GM18520 (cell line): ENCODE results near the gene INPP4B.
"Not testable (repeated sequence)": the region's sequence is repeated elsewhere in the genome, so short reads cannot be mapped to it uniquely, and the experiment has no call there.

Experiments
- ATAC-seq: cut with Tn5 transposase; IDR thresholded peaks from one replicate; pipeline ENCODE4 v1.9.1; 2021; ENCODE audit not compliant: unreplicated experiment

INPP4B gene

DNA sequence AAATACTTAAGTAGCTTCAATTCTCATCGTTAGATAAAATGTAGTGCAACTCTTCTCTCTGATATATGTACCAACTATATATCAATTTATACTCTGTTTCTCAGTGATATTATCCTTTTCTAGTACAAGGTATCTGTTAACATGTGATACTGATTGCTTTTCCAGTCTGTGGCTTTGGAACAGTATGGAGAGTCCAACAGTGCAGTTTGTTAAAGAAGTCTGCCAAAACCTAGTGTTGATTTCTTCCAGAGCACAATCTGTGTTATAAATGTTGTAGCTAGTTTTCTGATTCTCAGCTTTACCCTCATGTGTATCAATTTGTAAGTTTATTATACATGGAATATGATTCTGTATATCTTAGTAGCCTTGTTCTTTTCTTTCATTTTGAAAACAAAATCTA, 744.7 kb downstream of the INPP4B start:
- no peak for ATAC-seq

- ATAC-seq: no peak
These were observed 745.2 kb downstream of the INPP4B start for GRCh38 chr4:142100941-142101340.

DNA sequence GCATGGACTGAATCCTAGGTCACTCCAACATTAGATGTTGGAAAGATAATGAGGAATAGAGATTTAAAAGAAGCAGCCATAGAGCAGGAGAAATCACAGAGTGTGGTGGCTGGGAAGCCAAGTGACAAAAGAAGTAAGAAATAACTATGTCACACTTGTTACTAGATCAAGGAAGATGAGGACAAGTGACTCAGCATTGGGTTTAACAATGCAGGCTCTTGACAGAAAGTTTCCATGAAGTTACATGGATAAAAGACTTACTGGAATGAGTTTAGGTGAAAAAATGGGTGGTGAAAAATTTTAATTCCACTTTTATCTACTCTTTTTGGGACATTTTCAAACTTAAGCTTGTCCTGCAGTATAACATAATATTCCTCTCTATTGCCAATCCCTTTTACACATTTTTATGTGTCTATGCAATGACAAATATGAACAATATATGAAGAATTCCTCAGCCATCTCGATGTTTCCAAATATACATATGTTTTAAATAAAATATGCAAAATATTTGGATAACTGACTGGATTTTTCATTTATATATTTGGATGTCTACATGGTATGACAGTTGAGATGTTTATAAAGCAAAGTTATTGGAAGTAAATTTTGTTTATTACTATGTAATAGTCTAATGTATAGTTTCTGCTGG, 747.1 kb downstream of the INPP4B start:
- ATAC-seq: no peak

GRCh38 chr4:142098380-142098779, 747.7 kb downstream of the INPP4B start:
- no peak for ATAC-seq

DNA sequence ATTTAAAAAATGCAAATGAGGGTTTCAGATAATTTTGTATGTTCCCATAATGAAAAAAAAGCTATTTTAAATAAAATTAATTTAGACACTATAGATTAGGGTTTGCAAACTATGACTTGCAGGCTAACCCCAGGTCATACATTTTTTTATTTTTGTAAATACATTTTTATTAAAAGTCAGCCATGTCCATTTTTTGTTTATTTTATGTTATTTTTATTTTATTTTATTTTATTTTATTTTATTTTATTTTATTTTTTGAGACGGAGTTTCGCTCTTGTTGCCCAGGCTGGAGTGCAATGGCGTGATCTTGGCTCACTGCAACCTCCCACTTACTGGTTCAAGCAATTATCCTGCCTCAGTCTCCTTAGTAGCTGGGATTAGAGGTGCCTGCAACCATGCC, 749.1 kb downstream of the INPP4B start:
- no peak for ATAC-seq

DNA sequence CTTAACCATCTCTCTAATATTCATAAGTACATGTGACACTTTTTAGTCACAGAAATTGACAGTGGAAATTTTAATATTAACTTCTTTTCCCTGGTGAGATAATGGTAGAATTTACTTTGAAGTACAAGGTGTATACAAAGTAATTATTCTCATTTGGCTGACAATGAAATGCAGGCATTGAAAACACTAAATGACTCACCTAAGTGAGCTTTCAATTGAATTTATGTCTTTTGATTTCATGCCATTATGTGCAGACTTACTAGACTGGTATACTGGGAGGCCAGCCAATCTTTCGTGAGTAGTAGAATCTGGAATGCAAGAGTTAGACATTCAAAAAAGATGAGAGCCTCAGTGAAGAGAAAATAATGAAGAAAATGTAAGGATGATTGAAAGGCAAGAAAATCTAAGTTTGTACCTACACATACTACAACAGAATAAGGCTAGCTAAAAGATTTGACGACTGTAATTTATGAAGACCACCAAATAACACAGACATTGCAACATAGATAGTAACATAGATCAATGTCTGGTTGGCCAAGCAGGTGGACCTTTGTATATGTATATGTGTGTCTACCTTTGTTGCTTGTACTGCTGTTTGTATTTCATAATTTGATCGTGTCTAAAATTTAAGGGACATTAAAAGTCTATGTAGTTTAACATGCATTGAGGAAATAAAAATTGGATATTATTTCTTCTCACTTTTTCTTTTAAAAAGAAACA, 750.1 kb downstream of the INPP4B start:
- ATAC-seq: no peak

GRCh38 chr4:142092941-142093340, 753.2 kb downstream of the INPP4B start:
- ATAC-seq: no peak

- no peak for ATAC-seq
These were observed 754.4 kb downstream of the INPP4B start for GRCh38 chr4:142091691-142092182.

DNA sequence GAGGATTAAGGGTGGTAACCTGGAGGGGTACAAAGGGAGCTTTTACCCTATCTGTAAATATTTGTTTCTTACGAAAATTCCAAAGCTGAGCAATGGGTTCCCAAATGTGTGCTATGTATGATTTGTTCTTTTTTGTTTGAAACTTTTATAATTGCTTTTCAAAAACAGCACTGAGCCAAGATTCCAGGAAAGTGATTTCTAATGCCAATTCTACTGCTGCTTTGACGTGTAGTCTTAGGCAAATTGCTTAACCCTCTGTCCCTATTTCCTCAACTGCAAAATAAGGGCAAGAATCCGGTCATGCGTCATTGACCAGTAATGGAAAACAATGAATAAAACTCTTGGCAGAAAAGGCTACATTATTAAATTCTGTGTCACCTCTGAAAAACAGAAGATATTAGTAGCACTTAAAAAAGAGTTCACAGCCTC, 755.0 kb downstream of the INPP4B start:
- no peak for ATAC-seq

GRCh38 chr4:142088906-142089305, 757.2 kb downstream of the INPP4B start:
- ATAC-seq: no peak

- ATAC-seq: no peak
These were observed 760.4 kb downstream of the INPP4B start for GRCh38 chr4:142085513-142086292.

GRCh38 chr4:142083264-142083663, 762.8 kb downstream of the INPP4B start:
- no peak for ATAC-seq

GRCh38 chr4:142081025-142081424, 765.1 kb downstream of the INPP4B start:
- ATAC-seq: no peak

- ATAC-seq: no peak
These were observed 766.1 kb downstream of the INPP4B start for GRCh38 chr4:142079959-142080358.

- ATAC-seq: no peak
These were observed 769.1 kb downstream of the INPP4B start for GRCh38 chr4:142077048-142077447.

DNA sequence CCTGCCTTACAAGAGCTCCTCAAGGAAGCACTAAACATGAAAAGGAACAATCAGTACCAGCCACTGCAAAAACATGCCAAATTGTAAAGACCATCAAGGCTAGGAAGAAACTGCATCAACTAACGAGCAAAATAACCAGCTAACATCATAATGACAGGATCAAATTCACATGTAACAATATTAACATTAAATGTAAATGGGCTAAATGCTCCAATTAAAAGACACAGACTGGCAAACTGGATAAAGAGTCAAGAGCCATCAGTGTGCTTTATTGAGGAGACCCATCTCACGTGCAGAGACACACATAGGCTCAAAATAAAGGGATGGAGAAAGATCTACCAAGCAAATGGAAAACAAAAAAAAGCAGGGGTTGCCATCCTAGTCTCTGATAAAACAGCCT, 777.8 kb downstream of the INPP4B start:
- not testable (repeated sequence) for ATAC-seq

DNA sequence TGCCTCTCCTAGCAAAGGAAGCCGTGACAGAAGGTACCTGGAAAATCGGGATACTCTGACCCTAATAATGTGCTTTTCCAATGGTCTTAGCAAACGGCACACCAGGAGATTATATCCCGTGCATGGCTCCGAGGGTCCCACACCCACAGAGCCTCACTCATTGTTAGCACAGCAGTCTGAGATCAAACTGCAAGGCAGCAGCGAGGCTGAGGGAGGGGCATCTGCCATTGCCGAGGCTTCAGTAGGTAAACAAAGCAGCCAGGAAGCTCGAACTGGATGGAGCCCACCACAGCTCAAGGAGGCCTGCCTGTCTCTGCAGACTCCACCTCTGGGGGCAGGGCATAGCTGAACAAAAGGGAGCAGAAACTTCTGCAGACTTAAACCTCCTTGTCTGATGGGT, 779.5 kb downstream of the INPP4B start:
- ATAC-seq: not testable (repeated sequence)

DNA sequence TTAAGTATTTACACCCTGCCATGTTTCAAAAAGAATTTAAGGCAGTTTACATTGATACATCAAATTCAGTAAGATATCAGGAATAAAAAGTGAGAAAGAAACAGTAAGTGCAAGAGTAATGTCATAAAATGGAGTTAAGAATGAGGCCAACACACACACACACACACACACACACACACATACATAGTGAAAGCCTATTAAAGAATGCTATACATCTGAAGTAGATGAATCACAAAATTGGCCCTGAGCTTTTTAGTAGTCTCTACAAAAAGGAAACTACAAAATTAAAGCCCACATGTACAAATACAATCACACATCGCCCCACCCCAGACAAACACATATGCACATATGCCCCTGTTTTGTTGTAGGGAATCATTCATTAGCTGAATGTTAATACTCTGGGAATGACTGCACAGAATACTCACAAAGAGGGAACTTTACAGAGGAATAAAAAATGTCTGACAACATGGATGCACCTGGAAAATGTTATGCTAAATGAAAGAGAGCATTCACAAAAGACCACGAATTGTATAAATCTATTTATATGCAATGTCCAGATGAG, 780.9 kb downstream of the INPP4B start:
- no peak for ATAC-seq

GRCh38 chr4:142064181-142064580, 781.9 kb downstream of the INPP4B start:
- ATAC-seq: no peak

GRCh38 chr4:142045996-142046395, 800.1 kb downstream of the INPP4B start:
- ATAC-seq: no peak

DNA sequence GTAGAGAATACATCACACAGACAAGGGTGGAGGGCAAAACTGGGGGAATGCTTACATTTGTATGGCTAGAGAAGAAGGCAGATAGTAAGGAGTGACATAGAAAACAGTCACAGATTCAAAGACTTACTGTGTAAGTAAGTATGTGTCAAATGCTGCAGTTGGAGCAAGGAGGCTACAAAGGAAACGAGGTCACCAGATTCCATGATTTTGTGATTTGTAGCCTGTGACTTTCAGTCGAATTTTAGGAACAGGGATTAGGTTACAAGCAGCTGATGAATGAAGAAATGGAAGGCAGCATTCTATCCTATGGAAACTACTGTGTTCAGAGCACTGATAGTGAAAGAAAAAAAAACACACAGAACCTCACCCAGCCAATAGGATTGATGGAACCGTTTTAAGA, 801.8 kb downstream of the INPP4B start:
- no peak for ATAC-seq
